ENCODE data around the gene IL17RC. TPM values are rescaled to one million over a fixed set of nuclear protein-coding genes. Genes with fewer than 3 reads are reported as not detected.
"Not testable (repeated sequence)": the region's sequence is repeated elsewhere in the genome, so short reads cannot be mapped to it uniquely, and the experiment has no call there.

Gene IL17RC
- total RNA-seq, 1 donor from 2014 or later = 2.4 TPM

DNA sequence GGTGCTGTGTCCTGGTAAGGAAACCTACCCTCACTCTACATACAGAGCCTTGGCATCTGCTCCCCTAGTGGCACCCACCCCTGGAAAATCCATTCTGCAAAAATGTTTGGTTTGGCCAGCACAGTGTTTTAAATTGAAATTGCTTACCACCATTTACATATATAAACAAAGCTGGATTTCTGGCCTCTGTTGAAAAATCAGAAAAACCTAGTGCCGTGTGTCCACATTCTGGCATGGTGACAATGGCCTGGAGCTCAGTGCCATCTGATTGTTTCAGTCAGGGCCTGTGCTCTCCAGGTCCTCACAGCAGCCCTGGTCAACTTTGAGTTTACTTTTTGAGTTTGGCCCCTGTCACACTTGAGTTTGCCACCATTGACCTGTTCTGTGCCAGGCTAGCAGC, 2.9 kb upstream of the IL17RC start:
- no peak for DNase-seq (ENCODE audit: low spot score in 2 of 2)
- no peak for FAIRE-seq

DNA sequence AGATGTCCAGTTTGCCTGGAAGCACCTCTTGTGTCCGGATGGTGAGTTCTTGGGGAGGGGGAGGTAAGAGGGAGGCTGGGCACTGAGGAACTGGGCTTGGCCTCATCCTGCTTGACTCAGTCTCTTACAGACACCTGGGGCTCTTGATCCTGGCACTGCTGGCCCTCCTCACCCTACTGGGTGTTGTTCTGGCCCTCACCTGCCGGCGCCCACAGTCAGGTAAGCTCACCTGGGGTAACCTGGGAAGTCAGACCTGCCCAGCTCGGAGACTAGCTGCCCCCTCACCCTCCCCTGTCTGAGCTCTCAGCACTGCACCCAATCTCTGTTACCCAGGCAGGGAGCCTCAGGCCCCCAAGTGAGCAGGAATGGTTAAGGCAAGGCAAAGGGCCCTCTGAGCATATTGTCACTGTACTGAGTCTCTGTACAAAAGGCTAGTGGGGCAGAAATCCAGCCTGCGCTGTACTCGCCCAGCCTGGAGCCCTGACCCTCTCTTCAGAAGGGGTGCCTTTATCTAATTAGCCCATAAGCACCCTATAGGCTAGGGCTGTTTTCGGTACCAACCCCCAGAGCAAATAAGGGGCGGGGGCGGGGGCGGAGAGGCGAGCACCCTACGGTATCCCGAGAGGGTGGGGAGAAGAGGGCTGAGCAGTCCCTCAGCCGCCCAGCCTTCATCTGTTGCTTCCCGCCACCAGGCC, 2.2 kb upstream of the IL17RC start:
- DNase-seq (ENCODE audit: low spot score in 2 of 2) (no peak), FAIRE-seq (no peak)

DNA sequence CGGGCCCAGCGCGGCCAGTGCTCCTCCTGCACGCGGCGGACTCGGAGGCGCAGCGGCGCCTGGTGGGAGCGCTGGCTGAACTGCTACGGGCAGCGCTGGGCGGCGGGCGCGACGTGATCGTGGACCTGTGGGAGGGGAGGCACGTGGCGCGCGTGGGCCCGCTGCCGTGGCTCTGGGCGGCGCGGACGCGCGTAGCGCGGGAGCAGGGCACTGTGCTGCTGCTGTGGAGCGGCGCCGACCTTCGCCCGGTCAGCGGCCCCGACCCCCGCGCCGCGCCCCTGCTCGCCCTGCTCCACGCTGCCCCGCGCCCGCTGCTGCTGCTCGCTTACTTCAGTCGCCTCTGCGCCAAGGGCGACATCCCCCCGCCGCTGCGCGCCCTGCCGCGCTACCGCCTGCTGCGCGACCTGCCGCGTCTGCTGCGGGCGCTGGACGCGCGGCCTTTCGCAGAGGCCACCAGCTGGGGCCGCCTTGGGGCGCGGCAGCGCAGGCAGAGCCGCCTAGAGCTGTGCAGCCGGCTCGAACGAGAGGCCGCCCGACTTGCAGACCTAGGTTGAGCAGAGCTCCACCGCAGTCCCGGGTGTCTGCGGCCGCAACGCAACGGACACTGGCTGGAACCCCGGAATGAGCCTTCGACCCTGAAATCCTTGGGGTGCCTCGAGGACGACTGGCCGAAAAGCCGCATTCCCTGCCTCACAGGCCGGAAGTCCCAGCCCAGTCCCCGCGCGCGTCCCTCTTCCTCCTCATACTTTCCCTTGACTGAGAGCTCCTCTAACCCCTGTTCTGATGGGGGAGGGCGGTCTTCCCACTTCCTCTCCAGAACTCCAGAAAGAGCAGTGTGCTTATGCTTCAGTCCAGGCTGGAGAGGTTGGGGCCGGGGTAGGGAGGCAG, 1.4 kb upstream of the IL17RC start:
- FAIRE-seq (no peak), DNase-seq (ENCODE audit: low spot score in 2 of 2) (peak; percentile 49 to 66)

DNA sequence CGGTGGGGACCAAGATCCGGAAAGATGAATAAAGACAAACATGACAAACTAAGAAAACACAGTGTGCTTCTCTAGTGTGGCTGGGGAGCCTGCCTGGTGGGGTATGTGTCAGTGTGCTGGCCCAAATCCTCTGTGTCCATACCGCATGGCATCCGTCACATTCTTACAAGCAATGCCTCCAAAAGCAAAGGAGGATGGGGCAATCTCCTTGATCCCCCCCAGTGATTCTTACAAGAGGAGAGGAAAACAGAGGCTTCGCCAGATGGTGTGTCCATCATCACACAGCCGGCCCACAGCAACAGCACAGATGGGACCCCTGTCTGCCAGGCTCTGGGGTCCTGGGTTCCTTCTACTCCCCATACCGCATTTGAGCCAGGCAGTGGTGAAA, 558 bp upstream of the IL17RC start:
- no peak for DNase-seq (ENCODE audit: low spot score in 2 of 2)
- no peak for FAIRE-seq

DNA sequence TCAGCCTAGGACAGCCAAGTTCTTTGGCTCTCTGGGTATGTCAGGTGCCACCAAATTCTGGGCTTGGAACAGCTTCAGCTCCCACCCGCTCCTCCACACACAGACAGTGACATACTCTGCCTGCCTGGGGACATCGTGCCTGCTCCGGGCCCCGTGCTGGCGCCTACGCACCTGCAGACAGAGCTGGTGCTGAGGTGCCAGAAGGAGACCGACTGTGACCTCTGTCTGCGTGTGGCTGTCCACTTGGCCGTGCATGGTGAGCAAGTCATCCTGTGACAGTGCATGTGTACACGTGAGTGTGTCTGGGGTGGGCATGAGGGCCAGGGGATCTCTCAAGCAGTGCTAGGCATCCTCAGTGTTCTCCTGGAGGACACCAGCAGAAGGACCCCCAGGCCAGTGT, 922 bp downstream of the IL17RC start:
- DNase-seq (ENCODE audit: low spot score in 2 of 2) (no peak), FAIRE-seq (no peak)

DNA sequence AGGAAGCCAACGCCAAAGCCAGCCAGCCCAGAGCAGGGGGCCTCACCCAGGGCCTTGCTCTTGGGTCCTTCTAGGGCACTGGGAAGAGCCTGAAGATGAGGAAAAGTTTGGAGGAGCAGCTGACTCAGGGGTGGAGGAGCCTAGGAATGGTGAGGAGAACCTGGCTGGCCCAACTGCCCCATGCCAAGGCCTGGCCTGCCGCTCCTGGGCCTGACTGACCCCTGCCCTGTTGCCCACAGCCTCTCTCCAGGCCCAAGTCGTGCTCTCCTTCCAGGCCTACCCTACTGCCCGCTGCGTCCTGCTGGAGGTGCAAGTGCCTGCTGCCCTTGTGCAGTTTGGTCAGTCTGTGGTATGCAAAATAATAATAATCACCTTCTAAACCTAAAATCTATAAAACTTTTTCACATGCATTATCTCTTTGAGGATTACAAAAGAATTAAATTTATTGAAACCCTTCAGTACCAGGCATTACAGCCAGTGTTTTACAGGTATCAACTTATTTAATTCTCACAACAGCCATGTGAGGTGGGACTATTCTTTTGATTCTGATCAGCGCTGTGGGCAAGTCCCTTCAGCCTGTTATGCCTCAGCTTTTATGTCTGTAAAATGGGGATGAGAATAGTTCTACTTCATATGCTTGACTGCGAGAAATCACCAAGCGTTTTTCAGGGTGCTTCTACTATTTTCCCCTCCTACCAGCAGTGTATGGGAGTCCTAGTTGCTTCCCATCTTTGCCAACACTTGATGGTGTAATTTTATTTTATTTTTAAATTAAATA, 1.6 kb downstream of the IL17RC start:
- FAIRE-seq = no peak

DNA sequence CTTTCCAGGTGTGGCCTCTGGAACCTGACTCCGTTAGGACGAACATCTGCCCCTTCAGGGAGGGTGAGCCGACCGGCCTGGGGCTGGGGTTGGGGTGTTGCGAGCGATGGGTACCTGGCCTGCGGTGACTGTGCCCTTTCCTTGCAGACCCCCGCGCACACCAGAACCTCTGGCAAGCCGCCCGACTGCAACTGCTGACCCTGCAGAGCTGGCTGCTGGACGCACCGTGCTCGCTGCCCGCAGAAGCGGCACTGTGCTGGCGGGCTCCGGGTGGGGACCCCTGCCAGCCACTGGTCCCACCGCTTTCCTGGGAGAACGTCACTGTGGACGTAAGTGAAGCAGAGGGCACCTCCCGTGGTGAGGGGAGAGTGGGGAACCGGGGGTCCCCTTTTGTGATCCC, 11.3 kb downstream of the IL17RC start:
- no peak for DNase-seq (ENCODE audit: low spot score in 2 of 2)
- FAIRE-seq = no peak

More for the DNA sequence above, 1.6 kb downstream of the IL17RC start:
- no peak for DNase-seq (ENCODE audit: low spot score in 2 of 2)

DNA sequence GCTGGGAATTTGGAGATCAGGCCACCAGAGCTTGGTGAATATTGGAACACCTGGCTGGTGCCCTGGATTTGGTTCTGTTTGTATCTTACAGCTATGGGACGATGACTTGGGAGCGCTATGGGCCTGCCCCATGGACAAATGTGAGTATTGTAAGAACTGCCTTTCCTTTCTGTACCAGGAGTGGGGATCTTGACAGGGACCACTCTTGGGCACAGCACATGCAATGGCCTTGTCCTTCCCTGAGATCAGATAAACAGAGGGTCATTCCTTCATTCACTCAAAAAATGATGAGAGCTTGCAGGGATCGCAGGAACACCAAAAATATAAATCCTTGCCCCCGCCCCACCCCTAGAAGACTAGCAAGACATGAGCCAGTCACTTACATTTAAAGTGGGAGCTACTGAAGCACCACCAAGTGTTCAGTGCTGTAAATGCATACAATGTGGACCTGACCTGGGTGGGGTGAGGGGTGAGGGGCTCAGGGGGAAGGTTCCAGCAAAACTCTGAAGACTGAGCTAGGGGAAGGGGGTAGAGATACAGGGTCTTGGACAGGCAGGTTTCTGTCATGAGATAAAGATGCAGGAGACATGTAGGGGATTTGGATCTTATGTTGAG, 14.0 kb downstream of the IL17RC start:
- DNase-seq (ENCODE audit: low spot score in 2 of 2) (no peak), FAIRE-seq (no peak)

DNA sequence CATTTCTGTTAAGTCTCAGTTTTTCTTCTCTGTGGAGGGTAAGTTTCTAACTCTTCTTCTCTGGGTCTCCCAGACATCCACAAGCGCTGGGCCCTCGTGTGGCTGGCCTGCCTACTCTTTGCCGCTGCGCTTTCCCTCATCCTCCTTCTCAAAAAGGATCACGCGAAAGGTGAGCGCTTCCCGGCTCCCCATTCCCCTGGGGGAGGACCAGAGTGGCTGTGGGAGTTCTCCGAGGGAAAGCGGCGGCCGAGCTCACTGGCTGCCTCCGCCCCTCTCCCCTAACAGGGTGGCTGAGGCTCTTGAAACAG, 15.6 kb downstream of the IL17RC start:
- FAIRE-seq = no peak
- DNase-seq (ENCODE audit: low spot score in 2 of 2) = no peak

DNA sequence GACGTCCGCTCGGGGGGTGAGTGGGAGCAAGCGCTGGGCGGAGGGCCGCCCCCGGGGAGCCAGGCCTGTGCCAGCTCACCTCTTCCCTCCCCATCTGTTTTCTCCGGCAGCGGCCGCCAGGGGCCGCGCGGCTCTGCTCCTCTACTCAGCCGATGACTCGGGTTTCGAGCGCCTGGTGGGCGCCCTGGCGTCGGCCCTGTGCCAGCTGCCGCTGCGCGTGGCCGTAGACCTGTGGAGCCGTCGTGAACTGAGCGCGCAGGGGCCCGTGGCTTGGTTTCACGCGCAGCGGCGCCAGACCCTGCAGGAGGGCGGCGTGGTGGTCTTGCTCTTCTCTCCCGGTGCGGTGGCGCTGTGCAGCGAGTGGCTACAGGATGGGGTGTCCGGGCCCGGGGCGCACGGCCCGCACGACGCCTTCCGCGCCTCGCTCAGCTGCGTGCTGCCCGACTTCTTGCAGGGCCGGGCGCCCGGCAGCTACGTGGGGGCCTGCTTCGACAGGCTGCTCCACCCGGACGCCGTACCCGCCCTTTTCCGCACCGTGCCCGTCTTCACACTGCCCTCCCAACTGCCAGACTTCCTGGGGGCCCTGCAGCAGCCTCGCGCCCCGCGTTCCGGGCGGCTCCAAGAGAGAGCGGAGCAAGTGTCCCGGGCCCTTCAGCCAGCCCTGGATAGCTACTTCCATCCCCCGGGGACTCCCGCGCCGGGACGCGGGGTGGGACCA, 16.1 kb downstream of the IL17RC start:
- DNase-seq (ENCODE audit: low spot score in 2 of 2) = peak in 1 of 2 donors; percentile 65
- FAIRE-seq = no peak

DNA sequence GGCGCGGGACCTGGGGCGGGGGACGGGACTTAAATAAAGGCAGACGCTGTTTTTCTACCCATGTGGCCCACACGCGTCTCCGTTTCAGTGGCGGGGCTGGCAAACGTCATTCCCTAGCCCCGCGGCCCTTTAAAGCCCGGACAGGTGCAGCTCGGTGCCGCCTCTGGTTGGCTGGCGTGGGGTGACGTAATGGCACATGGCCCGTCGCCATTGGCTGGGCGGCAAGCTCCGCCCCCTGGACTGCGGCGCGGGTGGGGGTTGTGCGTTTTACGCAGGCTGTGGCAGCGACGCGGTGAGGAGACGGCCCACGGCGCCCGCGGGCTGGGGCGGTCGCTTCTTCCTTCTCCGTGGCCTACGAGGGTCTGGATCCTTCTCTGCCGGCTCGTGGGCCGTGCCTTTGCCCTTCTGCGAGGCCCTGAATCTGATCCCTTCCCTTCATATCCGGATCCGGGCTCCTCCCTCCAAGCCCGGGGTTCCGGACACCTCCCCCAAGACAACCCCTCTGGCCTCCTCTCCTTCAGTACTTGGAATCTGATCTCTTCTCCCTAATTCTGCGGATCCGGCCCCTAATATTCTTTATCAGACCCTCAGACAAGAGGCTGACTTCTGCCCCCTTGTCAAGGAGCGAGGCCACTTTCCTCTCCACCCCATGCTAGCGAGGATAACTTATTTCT, 16.8 kb downstream of the IL17RC start, which contains the start of gene CRELD1:
CRELD1 (plus strand) TSS at position 274 of the 674 bp plus-strand sequence. CDS start 605 bp downstream, outside the sequence.
- peak; percentile 92 to 95 for DNase-seq (ENCODE audit: low spot score in 2 of 2)
- FAIRE-seq = no peak

DNA sequence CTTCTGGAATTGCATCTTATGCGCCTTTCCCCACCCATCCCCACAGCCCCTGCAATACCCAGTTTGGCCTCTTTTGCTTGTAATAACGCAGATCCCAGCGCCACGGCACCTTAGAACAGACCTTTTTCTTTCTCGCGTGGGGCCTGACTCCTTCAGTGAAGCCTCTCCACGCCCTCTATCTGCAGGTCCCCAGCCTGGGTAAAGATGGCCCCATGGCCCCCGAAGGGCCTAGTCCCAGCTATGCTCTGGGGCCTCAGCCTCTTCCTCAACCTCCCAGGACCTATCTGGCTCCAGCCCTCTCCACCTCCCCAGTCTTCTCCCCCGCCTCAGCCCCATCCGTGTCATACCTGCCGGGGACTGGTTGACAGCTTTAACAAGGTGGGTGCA, 17.3 kb downstream of the IL17RC start:
- DNase-seq (ENCODE audit: low spot score in 2 of 2) (no peak), FAIRE-seq (no peak)

DNA sequence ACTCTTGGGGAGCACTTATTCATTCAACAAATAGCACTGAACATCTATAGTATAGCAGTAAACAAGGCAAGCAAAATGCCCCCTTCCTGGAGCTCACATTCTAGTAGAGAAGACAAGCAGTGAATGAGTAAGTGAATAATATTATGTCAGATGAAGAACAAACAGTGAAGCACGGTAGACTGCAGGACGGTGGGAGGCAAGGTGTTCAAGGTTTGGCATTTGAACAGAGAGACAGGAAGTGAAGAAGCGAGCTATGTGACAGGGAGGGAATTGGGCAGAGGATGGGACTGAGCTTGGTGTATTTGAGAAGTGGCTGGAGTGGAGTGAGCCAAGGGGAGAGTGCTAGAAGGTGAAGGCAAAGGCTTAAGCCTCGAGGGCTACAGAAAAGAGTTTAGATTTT, 18.1 kb downstream of the IL17RC start:
- no peak for DNase-seq (ENCODE audit: low spot score in 2 of 2)
- no peak for FAIRE-seq

DNA sequence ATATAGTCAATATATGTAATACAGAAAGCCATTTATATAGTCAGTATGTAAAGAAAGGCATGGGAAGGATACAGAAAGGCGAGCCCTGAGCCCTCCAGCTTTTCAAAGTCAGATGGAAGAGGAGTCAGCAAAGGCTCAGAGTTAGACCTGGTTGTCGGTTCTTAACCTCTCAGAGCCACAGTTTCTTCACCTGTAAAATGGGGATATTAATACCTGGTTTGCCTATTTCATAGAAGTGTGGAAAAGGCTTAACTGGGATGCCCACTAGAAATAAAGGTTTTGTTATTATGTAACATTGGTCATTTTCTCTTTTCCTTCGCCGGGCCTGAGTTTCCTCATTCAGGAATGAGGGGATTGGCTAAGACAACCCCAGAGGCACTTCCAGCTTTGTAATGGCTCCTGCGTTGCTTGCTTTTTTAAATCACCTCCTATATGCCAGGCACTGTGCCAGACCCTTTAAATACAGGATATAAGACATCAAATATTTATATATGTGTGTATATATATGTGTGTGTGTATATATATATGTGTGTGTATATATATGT, 19.1 kb downstream of the IL17RC start:
- no peak for DNase-seq (ENCODE audit: low spot score in 2 of 2)
- FAIRE-seq = no peak

DNA sequence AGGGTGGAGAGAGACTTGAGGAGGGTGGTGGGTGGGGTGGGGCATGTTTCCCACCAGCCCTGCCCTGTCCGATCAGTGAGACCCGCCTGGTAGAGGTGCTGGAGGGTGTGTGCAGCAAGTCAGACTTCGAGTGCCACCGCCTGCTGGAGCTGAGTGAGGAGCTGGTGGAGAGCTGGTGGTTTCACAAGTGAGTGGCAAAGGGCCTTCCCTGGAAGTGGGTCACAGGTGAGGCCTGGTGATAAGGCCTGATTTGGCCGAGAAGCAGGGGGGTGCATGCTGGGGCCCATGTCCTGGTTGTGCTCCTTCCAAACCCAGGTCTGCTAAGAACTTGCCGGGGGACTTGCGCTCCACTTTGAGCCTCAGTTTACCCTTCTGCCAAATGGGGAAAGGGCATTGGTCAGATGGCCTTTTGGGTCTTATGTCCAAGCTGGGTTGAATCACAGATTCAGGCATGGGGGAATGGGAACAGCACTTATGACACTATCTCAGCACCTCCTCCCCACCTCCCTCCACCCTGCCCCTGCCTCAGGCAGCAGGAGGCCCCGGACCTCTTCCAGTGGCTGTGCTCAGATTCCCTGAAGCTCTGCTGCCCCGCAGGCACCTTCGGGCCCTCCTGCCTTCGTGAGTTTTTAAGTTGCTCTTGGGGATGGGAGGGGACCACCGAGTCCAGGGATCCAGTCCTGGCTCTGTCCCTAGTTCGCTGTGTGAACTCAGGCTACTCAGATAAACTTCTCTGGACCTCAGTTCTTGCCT, 20.8 kb downstream of the IL17RC start:
- FAIRE-seq = no peak

DNA sequence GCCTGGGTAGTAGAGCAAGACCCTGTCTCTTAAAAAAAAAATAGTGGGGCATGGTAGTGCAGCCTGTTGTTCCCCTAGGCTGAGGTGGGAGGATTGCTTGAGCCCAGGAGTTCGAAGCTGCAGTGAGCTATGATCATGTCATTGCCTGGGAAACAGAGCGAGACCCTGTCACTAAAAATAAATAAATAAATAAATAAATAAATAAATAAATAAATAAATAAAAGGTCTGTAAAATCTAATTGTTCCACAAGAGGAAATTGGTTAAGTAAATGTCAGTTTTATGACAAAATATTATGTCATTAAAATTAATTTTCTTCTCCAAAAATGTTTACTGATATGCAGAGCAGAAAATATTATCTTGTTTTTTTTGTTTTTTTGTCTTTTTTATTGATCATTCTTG, 22.1 kb downstream of the IL17RC start:
- FAIRE-seq (no peak), DNase-seq (ENCODE audit: low spot score in 2 of 2) (no peak)

More for the DNA sequence above, 20.8 kb downstream of the IL17RC start:
- no peak for DNase-seq (ENCODE audit: low spot score in 2 of 2)

DNA sequence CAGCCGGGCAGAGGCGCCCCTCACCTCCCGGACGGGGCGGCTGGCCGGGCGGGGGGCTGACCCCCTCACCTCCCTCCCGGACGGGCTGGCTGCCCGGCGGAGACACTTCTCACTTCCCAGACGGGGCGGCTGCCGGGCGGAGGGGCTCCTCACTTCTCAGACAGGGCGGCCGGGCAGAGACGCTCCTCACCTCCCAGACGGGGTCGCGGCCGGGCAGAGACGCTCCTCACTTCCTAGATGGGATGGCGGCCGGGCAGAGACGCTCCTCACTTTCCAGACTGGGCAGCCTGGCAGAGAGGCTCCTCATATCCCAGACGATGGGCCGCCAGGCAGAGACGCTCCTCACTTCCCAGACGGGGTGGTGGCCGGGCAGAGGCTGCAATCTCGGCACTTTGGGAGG, 23.0 kb downstream of the IL17RC start:
- not testable (repeated sequence) for FAIRE-seq; DNase-seq (ENCODE audit: low spot score in 2 of 2)

DNA sequence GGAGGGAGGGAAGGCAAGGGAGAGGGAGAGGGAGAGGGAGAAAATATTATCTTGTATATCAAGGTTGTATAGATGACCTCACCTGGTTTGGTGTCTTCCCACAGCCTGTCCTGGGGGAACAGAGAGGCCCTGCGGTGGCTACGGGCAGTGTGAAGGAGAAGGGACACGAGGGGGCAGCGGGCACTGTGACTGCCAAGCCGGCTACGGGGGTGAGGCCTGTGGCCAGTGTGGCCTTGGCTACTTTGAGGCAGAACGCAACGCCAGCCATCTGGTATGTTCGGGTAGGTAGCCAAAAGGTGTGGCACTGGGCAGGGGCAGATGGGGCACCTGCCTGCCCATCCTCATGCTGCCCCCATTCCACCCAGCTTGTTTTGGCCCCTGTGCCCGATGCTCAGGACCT, 23.8 kb downstream of the IL17RC start:
- DNase-seq (ENCODE audit: low spot score in 2 of 2) (no peak), FAIRE-seq (no peak)
